Gastrocnemius medialis (tissue), 4 donors: Measurements from ENCODE around the gene ARHGAP42. TPM values are rescaled to one million over a fixed set of nuclear protein-coding genes. Genes with fewer than 3 reads are reported as not detected.

ENCODE experiments used
- ATAC-seq, 2 donors: fragments of 150-250 bp; one replicate each; pipeline ENCODE4 v1.9.1; 2016
- DNase-seq, 2 donors: peaks; one replicate each; pipeline ENCODE4 v3.0.0-alpha.2; 2019
- H3K27ac ChIP-seq, 4 donors: fragments of 200-600 bp; sonication (generic); 1 replicate in 1 of 4; 2 replicates in 3 of 4; pipeline ENCODE4 v1.5.1; 2016 to 2018; ENCODE audit warnings: mild to moderate bottlenecking in 2 of 4, moderate library complexity in 1 of 4
- H3K27me3 ChIP-seq, 3 donors: fragments of 200-600 bp; sonication (generic) in 2 of 3; 1 replicate in 1 of 3; 2 replicates in 2 of 3; pipeline versions ENCODE4 v1.5.1 to v1.6.0; 2016 to 2019; ENCODE audit warnings: mild to moderate bottlenecking in 1 of 3, moderate library complexity in 1 of 3
- H3K36me3 ChIP-seq, 2 donors: fragments of 200-600 bp; sonication (generic) in 1 of 2; one replicate each; pipeline ENCODE4 v1.5.1; 2017 to 2018
- H3K4me1 ChIP-seq, 2 donors: fragments of 200-600 bp; sonication (generic) in 1 of 2; one replicate each; pipeline ENCODE4 v1.5.1; 2016 to 2017; ENCODE audit warnings: mild to moderate bottlenecking in 2 of 2
- H3K4me3 ChIP-seq, 4 donors: fragments of 200-600 bp; sonication (generic) in 3 of 4; 1 replicate in 1 of 4; 2 replicates in 3 of 4; pipeline ENCODE4 v1.5.1; 2016 to 2019; ENCODE audit warnings: mild to moderate bottlenecking in 2 of 4
- H3K9me3 ChIP-seq, 3 donors: fragments of 200-600 bp; sonication (generic) in 2 of 3; 1 replicate in 1 of 3; 2 replicates in 2 of 3; pipeline ENCODE4 v1.5.1; 2016 to 2019
- CTCF ChIP-seq, 5 experiments: fragments of 450-650 bp in 3 of 5; fragments of 200-600 bp in 2 of 5; sonication (generic) in 2 of 5; IDR thresholded peaks in 4 of 5; conservative IDR thresholded peaks in 1 of 5; 1 replicate in 4 of 5; 2 replicates in 1 of 5; pipeline ENCODE4 v1.5.1; 2016 to 2019; ENCODE audit warnings: antibody characterized with exemption in 5 of 5, mild to moderate bottlenecking in 3 of 5, moderate library complexity in 3 of 5
- POLR2A ChIP-seq, 2 donors: fragments of 450-650 bp; IDR thresholded peaks; one replicate each; pipeline ENCODE4 v1.6.1; 2017; ENCODE audit warnings: antibody characterized with exemption in 2 of 2, mild to moderate bottlenecking in 2 of 2, moderate library complexity in 2 of 2
- in situ Hi-C, 4 donors: fragments of 200-750 bp; cut with MboI; loops; one replicate each; pipeline versions ENCODE4 v1.15.0 to v1.8.0; 2017; ENCODE audit warnings: low sequenced_read_pairs in 4 of 4
- intact Hi-C: fragments of 100-400 bp; cut with DNase I; formaldehyde crosslinking; loops from one replicate; pipeline ENCODE4 v1.15.1; 2023; ENCODE audit warnings: low total_unique reads
- total RNA-seq, 4 donors: library from RNA; depleted of rRNA; stranded (reverse); fragments of >200 nt; gene quantifications; one replicate each; pipeline versions ENCODE4 v1.1.0 to v1.2.3, GENCODE V29; 2016

The ARHGAP42 gene
- total RNA-seq, 4 donors from 2014 or later: 6.0 to 13.9 (median 10.2) TPM

GRCh38 chr11:100823360-100823759 is 136.3 kb downstream of the ARHGAP42 start:
- ATAC-seq (peak; percentile 33 to 51), DNase-seq (no peak)
- intact Hi-C loops: no loop called here
- Histone ChIP-seq H3K9me3 (no peaks in the 10 kb centered on the region), H3K4me1 (peaks cover 15 to 40% of the 10 kb centered on the region in 2 donors), H3K4me3 (no peak overlapping the region), H3K27ac (peak overlapping the region; percentile 2 to 60 (median 36)), H3K27me3 (no peaks in the 10 kb centered on the region), H3K36me3 (no peaks in the 10 kb centered on the region)
- in situ Hi-C loops: no loop called here
- TF ChIP-seq CTCF (IDR thresholded peaks at IDR 0.05 in 4 of 5, conservative IDR thresholded peaks at IDR 0.05 in 1 of 5): no peak
- TF ChIP-seq POLR2A (IDR thresholded peaks at IDR 0.05): no peak

GRCh38 chr11:100824041-100824809 is 137.1 kb downstream of the ARHGAP42 start:
- H3K9me3 ChIP-seq: no peaks in the 10 kb centered on the region
- in situ Hi-C loops: no loop called here
- H3K27ac ChIP-seq: no peak overlapping the region
- ATAC-seq (no peak), DNase-seq (no peak)
- no peak overlapping the region for H3K4me3 ChIP-seq
- TF ChIP-seq POLR2A (IDR thresholded peaks at IDR 0.05) (no peak), CTCF (IDR thresholded peaks at IDR 0.05 in 4 of 5, conservative IDR thresholded peaks at IDR 0.05 in 1 of 5) (no peak)
- H3K36me3 ChIP-seq: no peaks in the 10 kb centered on the region
- H3K4me1 ChIP-seq: peaks cover 15 to 40% of the 10 kb centered on the region in 2 donors
- no peaks in the 10 kb centered on the region for H3K27me3 ChIP-seq
- intact Hi-C loops: no loop called here

GRCh38 chr11:100825626-100826025 is 138.5 kb downstream of the ARHGAP42 start:
- Histone ChIP-seq H3K36me3 (no peaks in the 10 kb centered on the region), H3K9me3 (no peaks in the 10 kb centered on the region), H3K27me3 (no peaks in the 10 kb centered on the region), H3K4me3 (no peak overlapping the region), H3K27ac (no peak overlapping the region), H3K4me1 (peaks cover 18 to 43% of the 10 kb centered on the region in 2 donors)
- ATAC-seq (no peak), DNase-seq (no peak)
- intact Hi-C loops (no loop called here), in situ Hi-C loops (no loop called here)
- TF ChIP-seq CTCF (IDR thresholded peaks at IDR 0.05 in 4 of 5, conservative IDR thresholded peaks at IDR 0.05 in 1 of 5): no peak
- no peak for TF ChIP-seq POLR2A (IDR thresholded peaks at IDR 0.05)

- peaks cover 28 to 51% of the 10 kb centered on the region in 2 donors for H3K4me1 ChIP-seq
- ATAC-seq (no peak), DNase-seq (no peak)
- H3K27ac ChIP-seq: no peak overlapping the region
- intact Hi-C loops: no loop called here
- no peaks in the 10 kb centered on the region for H3K27me3 ChIP-seq
- peak in 1 of 5 experiments; percentile 17 for TF ChIP-seq CTCF (IDR thresholded peaks at IDR 0.05 in 4 of 5, conservative IDR thresholded peaks at IDR 0.05 in 1 of 5)
- no peak for TF ChIP-seq POLR2A (IDR thresholded peaks at IDR 0.05)
- no peak overlapping the region for H3K4me3 ChIP-seq
- no peaks in the 10 kb centered on the region for H3K36me3 ChIP-seq
- no peaks in the 10 kb centered on the region for H3K9me3 ChIP-seq
- in situ Hi-C loops: no loop called here
These were observed 141.0 kb downstream of the ARHGAP42 start for GRCh38 chr11:100827934-100828661.
